Bronchial epithelial cell (primary cell): ENCODE data around the gene TMEM121B. TPM values are rescaled to one million over a fixed set of nuclear protein-coding genes. Genes with fewer than 3 reads are reported as not detected.

Experiments used
- DNase-seq: peaks from one replicate; pipeline ENCODE4 v3.0.0-alpha.2; 2010; ENCODE audit warnings: low read depth
- FAIRE-seq: peaks from 2 replicates; lab custom pipeline; 2011; peaks lifted over from hg19 to GRCh38; lab: Jason Lieb, UNC
- H3K27me3 ChIP-seq: 2 replicates; pipeline ENCODE4 v1.5.1; 2011; ENCODE audit warnings: low read length; ENCODE audit not compliant: control insufficient read depth, insufficient read depth
- H3K36me3 ChIP-seq: 2 replicates; pipeline ENCODE4 v1.5.1; 2011; ENCODE audit warnings: low read length; ENCODE audit not compliant: control insufficient read depth, insufficient read depth
- H3K4me3 ChIP-seq: 2 replicates; pipeline ENCODE4 v1.5.1; 2011; ENCODE audit warnings: mild to moderate bottlenecking, low read depth, low read length, control low read depth
- total RNA-seq: library from RNA; depleted of rRNA; stranded (reverse); fragments of >200 nt; gene quantifications from 2 replicates; pipeline ENCODE4 v1.2.1, GENCODE V29; 2014
- TF ChIP-seq, protein P1 (sequence below): IDR thresholded peaks from 2 replicates; pipeline ENCODE4 v1.5.1; 2011; ENCODE audit warnings: mild to moderate bottlenecking, moderate library complexity, low read length, control low read depth, inconsistent platforms; ENCODE audit not compliant: insufficient read depth, severe bottlenecking

TMEM121B gene
- total RNA-seq, 1 donor from 2014 or later = not detected

DNA sequence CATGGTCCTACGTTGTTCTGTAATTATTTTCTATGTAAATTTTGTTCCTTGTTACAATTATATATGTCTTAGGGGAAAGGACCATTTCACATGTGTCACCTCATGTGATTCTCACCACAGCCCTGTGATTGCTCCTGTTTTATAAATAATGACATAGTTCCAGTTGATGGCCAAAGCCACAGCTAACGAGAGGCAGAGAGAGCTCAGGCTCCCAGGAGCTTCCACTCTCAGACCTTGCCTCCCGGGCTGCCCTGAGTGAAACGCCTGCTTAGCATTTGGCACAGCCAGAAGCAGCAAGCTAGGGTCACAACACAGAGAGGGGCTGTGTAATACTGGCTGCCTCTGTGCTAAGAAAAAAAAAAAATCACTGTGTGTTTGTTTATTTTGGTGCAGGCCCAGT, 5.9 kb downstream of the TMEM121B start:
- H3K4me3 ChIP-seq = no peak overlapping the region
- no peak for FAIRE-seq
- TF ChIP-seq, protein P1, sequence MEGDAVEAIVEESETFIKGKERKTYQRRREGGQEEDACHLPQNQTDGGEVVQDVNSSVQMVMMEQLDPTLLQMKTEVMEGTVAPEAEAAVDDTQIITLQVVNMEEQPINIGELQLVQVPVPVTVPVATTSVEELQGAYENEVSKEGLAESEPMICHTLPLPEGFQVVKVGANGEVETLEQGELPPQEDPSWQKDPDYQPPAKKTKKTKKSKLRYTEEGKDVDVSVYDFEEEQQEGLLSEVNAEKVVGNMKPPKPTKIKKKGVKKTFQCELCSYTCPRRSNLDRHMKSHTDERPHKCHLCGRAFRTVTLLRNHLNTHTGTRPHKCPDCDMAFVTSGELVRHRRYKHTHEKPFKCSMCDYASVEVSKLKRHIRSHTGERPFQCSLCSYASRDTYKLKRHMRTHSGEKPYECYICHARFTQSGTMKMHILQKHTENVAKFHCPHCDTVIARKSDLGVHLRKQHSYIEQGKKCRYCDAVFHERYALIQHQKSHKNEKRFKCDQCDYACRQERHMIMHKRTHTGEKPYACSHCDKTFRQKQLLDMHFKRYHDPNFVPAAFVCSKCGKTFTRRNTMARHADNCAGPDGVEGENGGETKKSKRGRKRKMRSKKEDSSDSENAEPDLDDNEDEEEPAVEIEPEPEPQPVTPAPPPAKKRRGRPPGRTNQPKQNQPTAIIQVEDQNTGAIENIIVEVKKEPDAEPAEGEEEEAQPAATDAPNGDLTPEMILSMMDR = no peak
- no peak for DNase-seq
- peaks cover 10% of the 10 kb centered on the region for H3K27me3 ChIP-seq
- no peaks in the 10 kb centered on the region for H3K36me3 ChIP-seq

DNA sequence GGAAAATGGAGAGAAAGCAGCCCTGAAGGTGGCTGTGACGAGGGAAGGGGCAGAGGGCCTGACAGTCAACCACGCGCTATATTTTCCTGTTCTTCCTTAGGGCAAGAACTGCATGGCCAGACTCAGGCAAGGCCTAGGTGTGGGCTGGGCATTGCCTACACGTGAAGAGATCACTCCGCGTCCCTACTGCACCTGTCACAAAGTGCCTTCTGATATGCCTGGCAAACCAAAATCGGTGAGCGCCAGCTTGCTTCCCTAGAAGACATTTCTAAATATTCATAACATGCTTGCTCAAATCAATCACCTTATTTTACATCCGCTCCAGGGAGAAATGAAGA, 6.3 kb downstream of the TMEM121B start:
- peaks cover 10% of the 10 kb centered on the region for H3K27me3 ChIP-seq
- H3K36me3 ChIP-seq = no peaks in the 10 kb centered on the region
- DNase-seq = no peak
- H3K4me3 ChIP-seq = no peak overlapping the region
- FAIRE-seq = no peak
- TF ChIP-seq, protein P1 = no peak

DNA sequence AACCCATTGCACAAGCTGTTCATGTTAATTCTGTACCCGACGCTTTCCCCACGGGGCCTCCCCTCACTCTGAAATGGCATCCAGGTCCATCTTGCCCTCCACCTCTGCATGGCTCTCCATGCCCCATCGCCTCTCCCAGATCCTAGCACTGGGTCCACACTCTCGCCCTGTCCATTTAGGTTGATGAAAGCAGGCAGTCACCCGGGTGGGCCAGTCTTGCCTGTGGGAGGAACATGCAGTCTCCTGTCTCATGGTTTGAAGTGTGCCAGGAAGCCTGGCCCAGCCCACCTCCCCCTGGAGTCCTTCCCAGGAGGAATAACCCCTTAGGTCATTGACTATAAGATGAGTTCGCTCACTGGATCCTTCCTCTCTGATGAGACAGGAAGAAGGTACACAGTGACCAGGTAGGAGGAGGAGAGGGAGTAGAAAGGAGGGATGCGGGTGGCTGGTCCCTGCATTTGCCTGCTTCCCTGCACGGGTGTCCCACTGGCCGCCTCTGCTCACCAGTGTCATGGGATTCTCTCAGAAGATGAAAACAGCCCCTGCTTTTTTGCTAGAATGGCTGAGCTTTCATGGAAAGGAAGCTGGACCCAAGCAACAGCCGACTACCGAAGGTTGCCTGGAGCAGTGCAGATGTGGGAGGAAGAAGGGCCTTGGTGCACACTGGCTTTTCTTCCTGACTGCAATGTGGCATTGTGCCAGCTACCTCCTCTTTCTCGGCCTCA, 6.8 kb downstream of the TMEM121B start:
- FAIRE-seq (no peak), DNase-seq (no peak)
- no peak overlapping the region for H3K4me3 ChIP-seq
- no peaks in the 10 kb centered on the region for H3K36me3 ChIP-seq
- TF ChIP-seq, protein P1 = no peak
- H3K27me3 ChIP-seq = peaks cover 6% of the 10 kb centered on the region

DNA sequence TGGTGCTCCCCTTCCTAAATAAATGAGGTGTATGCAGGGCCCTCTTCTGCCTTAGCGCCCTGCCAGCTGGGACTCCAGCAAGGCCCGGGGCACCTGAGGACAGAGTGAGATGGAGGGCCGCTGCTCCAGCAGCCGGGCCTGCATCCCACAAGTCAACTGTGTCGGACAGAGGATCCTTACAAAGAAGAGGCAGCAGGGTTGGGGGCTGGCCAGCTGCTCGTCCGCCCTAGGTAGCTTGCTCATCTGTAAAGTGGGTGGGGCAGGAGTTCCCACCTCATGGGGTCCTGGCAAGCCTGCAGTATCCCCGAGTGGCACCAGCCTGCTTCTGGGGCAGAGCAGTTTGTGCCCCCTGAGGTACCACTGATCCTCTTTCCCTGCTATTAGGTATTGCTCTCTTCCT, 7.6 kb downstream of the TMEM121B start:
- FAIRE-seq (no peak), DNase-seq (no peak)
- H3K4me3 ChIP-seq = no peak overlapping the region
- TF ChIP-seq, protein P1 = no peak
- H3K36me3 ChIP-seq = peaks cover 4% of the 10 kb centered on the region
- H3K27me3 ChIP-seq = peaks cover 1% of the 10 kb centered on the region

DNA sequence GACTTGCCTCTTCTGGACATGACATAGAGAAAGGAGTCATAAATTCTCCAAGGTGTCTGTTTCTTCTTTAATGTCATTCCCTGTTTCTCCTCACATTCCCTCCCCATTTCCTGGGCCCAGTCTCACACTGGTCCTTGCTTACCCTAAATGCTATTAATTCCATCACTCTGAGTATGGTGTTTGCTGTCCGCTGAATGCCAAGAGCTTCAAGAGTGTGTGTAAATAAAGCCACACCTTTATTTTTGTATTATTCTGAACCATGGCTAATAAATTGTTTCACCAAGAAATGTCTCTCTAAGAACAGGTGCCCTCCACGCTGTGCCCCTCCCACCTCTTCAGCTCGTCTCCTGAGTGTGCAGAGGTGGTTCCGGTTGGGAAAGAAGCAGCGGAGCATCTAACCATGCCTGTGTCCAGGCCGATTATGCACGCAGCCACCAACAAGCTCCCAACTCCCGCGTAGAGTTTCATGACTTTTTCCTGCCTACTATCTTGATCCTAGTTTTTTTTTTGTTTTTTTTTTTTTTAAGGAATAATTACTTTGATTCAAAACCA, 8.6 kb downstream of the TMEM121B start:
- H3K27me3 ChIP-seq = peaks cover 1% of the 10 kb centered on the region
- FAIRE-seq (no peak), DNase-seq (no peak)
- TF ChIP-seq, protein P1 = no peak
- peaks cover 7% of the 10 kb centered on the region for H3K36me3 ChIP-seq
- no peak overlapping the region for H3K4me3 ChIP-seq
